ENCODE results near the gene APBA3.
"Not testable (repeated sequence)": the region's sequence is repeated elsewhere in the genome, so short reads cannot be mapped to it uniquely, and the experiment has no call there.

Gene APBA3

GRCh38 chr19:3759482-3760254 is 1.8 kb downstream of the APBA3 start:
- H3K4me3 ChIP-seq (ENCODE audit: control insufficient read depth, low read depth, low read length), result no peak overlapping the region
- no peak for DNase-seq (ENCODE audit: low read depth)
- no peak for TF ChIP-seq CTCF (conservative IDR thresholded peaks at IDR 0.05; ENCODE audit: control insufficient read depth, insufficient read depth, low read depth, low read length)

GRCh38 chr19:3758297-3758696 is 3.2 kb downstream of the APBA3 start:
- H3K4me3 ChIP-seq (ENCODE audit: control insufficient read depth, low read depth, low read length); DNase-seq (ENCODE audit: low read depth): not testable (repeated sequence)

- not testable (repeated sequence) for H3K4me3 ChIP-seq (ENCODE audit: control insufficient read depth, low read depth, low read length); DNase-seq (ENCODE audit: low read depth)
Observed at GRCh38 chr19:3757705-3758104, 3.8 kb downstream of the APBA3 start.

- TF ChIP-seq CTCF (conservative IDR thresholded peaks at IDR 0.05; ENCODE audit: control insufficient read depth, insufficient read depth, low read depth, low read length), result no peak
- no peak overlapping the region for H3K4me3 ChIP-seq (ENCODE audit: control insufficient read depth, low read depth, low read length)
- no peak for DNase-seq (ENCODE audit: low read depth)
Observed at GRCh38 chr19:3753631-3754410, 7.7 kb downstream of the APBA3 start.

- TF ChIP-seq CTCF (conservative IDR thresholded peaks at IDR 0.05; ENCODE audit: control insufficient read depth, insufficient read depth, low read depth, low read length), result no peak
- H3K4me3 ChIP-seq (ENCODE audit: control insufficient read depth, low read depth, low read length), result no peak overlapping the region
Observed at GRCh38 chr19:3752492-3752891, 9.0 kb downstream of the APBA3 start.

GRCh38 chr19:3751236-3751635 is 10.3 kb downstream of the APBA3 start:
- DNase-seq (ENCODE audit: low read depth), result no peak
- H3K4me3 ChIP-seq (ENCODE audit: control insufficient read depth, low read depth, low read length), result no peak overlapping the region

More at GRCh38 chr19:3752492-3752891, 9.0 kb downstream of the APBA3 start:
- no peak for DNase-seq (ENCODE audit: low read depth)

GRCh38 chr19:3750211-3750610 is 11.3 kb downstream of the APBA3 start:
- TF ChIP-seq CTCF (conservative IDR thresholded peaks at IDR 0.05; ENCODE audit: control insufficient read depth, insufficient read depth, low read depth, low read length), result no peak
- no peak for DNase-seq (ENCODE audit: low read depth)
- no peak overlapping the region for H3K4me3 ChIP-seq (ENCODE audit: control insufficient read depth, low read depth, low read length)

More at GRCh38 chr19:3751236-3751635, 10.3 kb downstream of the APBA3 start:
- TF ChIP-seq CTCF (conservative IDR thresholded peaks at IDR 0.05; ENCODE audit: control insufficient read depth, insufficient read depth, low read depth, low read length), result no peak
